Measurements from ENCODE around the gene MLIP. TPM values are rescaled to one million over a fixed set of nuclear protein-coding genes. Genes with fewer than 3 reads are reported as not detected.

Gene MLIP
- total RNA-seq, 1 donor, result not detected

GRCh38 chr6:54260025-54260424 lies 148.8 kb downstream of the MLIP start:
- DNase-seq (ENCODE audit: low read depth), result no peak
- TF ChIP-seq CTCF (IDR thresholded peaks at IDR 0.05; ENCODE audit: insufficient read depth, low read depth, low read length), result no peak
- H3K4me3 ChIP-seq (ENCODE audit: low read depth, low read length), result no peak overlapping the region

GRCh38 chr6:54262499-54262898 lies 151.3 kb downstream of the MLIP start:
- H3K4me3 ChIP-seq (ENCODE audit: low read depth, low read length), result no peak overlapping the region
- TF ChIP-seq CTCF (IDR thresholded peaks at IDR 0.05; ENCODE audit: insufficient read depth, low read depth, low read length), result no peak
- DNase-seq (ENCODE audit: low read depth), result no peak

- H3K4me3 ChIP-seq (ENCODE audit: low read depth, low read length), result no peak overlapping the region
- no peak for TF ChIP-seq CTCF (IDR thresholded peaks at IDR 0.05; ENCODE audit: insufficient read depth, low read depth, low read length)
- DNase-seq (ENCODE audit: low read depth), result no peak
Measured at GRCh38 chr6:54262971-54263370, 151.7 kb downstream of the MLIP start.

GRCh38 chr6:54264581-54265272 lies 153.5 kb downstream of the MLIP start:
- H3K4me3 ChIP-seq (ENCODE audit: low read depth, low read length), result no peak overlapping the region
- TF ChIP-seq CTCF (IDR thresholded peaks at IDR 0.05; ENCODE audit: insufficient read depth, low read depth, low read length), result no peak
- no peak for DNase-seq (ENCODE audit: low read depth)

GRCh38 chr6:54266400-54266923 lies 155.2 kb downstream of the MLIP start:
- DNase-seq (ENCODE audit: low read depth), result no peak
- TF ChIP-seq CTCF (IDR thresholded peaks at IDR 0.05; ENCODE audit: insufficient read depth, low read depth, low read length), result no peak
- H3K4me3 ChIP-seq (ENCODE audit: low read depth, low read length), result no peak overlapping the region

GRCh38 chr6:54267798-54268197 lies 156.6 kb downstream of the MLIP start:
- peak; percentile 70 for TF ChIP-seq CTCF (IDR thresholded peaks at IDR 0.05; ENCODE audit: insufficient read depth, low read depth, low read length)
- no peak overlapping the region for H3K4me3 ChIP-seq (ENCODE audit: low read depth, low read length)
- DNase-seq (ENCODE audit: low read depth), result peak; percentile 57
